HuH-7.5 (cell line): Measurements from ENCODE around the gene PRM1.

ENCODE experiments used
- DNase-seq: peaks from one replicate; pipeline ENCODE4 v3.0.0; 2011; ENCODE audit warnings: low spot score

The PRM1 gene, protein sequence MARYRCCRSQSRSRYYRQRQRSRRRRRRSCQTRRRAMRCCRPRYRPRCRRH

DNA sequence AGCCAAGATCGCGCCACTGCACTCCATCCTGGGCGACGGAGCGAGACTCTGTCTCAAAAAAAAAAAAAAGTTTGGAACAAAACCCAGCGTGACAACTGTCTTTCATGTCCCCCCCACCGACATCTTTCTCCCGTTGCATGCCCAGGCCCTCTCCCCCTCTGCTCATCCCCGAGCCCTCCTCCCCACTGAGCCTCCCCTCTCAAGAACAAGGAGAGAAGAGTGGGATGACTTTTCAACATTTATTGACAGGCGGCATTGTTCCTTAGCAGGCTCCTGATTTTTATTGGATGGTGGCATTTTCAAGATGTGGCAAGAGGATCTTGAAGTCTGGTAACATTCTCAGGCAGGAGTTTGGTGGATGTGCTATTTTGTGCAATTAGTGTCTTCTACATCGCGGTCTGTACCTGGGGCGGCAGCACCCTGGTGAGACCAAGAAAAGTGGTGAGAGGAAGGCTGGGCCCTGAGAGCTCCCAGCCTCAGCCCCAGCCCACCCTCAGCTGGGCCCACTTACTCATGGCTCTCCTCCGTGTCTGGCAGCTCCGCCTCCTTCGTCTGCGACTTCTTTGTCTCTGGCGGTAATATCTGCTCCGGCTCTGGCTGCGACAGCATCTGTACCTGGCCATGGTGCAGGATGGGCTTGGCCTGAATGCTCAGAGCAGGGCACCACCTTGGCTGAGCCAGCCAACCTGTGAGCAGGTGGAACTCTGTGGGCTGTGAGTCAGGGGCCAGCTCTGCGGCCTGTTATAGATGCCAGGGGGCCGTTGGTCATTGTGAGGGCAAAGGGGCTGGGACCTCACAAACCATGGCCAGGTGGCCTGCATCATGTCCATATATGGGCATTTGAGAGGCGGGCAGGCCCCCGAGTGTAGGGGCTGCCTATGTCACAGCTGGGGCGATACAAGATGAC lies at the start of gene PRM1:
TSS of gene PRM1 (minus strand) at position 715 of the 907 bp plus-strand sequence. CDS start at position 623, 92 bp downstream.
- no peak for DNase-seq

DNA sequence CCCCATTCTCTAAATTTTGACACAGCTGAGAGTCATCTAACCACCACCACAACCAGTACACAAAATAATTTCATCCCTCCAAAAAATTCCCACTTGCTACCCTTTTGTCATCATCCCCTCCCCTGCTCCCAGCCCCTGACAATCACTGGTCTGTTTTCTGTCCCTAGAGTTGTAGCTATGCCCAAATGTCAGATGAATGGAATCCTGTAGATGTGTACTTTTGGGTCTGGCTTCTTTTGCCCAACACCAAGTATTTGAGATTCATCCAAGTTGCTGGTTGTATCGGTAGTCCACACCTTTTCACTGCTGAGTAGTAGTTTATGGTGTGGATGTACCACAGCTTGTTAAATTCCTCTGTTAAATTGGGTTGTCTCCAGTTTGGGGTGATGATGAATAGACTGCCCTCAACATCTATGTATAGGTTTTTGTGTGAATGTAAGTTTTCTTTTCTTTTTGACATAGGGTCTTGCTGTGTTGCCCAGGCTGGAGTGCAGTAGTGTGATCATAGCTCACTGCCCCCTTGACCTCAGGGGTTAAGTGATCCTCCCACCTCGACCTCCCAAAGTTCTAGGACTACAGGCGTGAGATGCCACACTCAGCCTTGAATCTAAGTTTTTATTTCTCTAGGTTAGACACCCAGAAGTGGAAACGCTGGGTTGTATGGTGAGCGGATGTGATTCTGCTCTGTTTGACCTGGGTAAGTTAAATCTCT lies 49.6 kb upstream of the PRM1 start:
- DNase-seq, result no peak

DNA sequence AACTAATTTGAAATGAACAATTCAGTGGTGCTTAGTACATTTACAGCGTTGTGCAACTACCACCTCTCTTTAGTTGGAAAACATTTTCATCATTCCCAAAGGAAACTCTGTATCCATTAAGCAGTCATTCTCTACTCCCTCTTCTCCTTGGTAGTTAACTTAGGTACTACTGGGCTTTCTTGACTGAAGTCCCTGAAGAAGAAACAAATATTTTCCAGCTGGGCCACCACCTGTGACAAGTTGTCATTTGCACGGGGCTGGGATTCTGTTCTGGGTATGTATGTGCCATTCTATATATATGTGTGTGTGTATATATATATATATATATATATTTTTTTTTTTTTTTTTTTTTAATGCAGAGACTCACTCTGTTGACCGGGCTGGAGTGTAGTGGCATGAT lies 48.8 kb upstream of the PRM1 start:
- no peak for DNase-seq

DNA sequence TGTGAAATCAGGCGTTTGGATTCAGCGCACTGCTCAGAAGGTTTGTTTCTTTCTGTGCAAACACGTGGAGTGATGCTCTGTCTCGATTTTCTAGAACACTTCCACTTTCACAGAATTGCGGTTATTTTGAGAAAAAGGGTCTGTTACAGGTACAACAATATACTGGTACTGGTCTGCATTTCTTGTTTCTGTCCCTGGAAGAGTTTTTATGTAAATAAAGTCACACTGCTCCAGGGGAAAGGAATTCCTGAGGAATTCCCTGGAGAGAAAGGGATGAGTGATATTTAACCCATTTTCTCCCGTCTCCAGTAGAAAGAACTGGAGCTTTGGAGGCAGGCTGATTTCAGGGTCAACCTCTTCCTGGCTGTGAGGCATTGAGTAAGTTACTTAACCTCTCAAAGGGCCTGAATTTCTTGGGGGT lies 48.0 kb upstream of the PRM1 start:
- DNase-seq, result no peak

DNA sequence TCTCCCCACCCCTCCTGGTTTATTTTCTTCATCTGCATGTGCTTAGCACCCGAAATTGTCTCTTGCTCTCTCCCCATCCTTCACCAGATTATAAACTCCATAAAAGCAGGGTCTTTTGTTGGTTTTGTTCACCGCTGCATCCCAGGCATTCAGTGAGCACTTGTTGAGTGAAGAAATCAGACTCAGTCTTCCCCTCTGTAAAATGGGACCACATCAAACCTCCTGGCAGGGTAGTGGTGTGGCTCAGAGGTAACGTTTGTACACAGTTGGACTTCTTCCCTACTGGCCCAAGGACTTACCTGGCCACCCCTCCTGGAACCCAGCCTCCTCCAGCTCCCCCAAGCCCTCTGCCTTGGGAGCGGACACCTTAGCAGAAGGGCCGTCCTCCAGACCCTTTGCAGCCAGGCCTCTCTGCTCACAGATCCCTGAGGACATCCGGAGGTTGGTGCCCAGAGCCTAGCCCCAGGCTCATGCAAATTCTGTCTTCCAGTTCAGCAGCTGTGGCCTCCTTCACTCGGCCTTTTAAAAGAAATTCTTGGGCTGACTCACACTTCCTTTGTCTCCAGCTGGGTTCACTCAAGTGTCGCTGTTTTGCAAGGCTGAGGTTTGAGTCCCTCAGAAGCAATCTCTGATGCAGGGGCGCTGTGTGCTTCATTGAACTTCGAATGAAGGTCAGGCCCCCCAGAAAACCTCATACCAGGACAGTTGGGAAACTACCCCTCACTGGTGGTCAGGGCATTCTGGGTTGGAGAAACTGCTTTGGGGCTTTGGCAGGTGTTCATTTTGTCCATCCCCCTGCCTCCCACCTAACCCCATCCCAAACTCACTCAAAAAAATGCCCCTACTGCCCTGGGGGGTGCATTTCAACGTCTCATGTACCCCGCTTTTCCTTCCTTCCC lies 47.3 kb upstream of the PRM1 start:
- no peak for DNase-seq

DNA sequence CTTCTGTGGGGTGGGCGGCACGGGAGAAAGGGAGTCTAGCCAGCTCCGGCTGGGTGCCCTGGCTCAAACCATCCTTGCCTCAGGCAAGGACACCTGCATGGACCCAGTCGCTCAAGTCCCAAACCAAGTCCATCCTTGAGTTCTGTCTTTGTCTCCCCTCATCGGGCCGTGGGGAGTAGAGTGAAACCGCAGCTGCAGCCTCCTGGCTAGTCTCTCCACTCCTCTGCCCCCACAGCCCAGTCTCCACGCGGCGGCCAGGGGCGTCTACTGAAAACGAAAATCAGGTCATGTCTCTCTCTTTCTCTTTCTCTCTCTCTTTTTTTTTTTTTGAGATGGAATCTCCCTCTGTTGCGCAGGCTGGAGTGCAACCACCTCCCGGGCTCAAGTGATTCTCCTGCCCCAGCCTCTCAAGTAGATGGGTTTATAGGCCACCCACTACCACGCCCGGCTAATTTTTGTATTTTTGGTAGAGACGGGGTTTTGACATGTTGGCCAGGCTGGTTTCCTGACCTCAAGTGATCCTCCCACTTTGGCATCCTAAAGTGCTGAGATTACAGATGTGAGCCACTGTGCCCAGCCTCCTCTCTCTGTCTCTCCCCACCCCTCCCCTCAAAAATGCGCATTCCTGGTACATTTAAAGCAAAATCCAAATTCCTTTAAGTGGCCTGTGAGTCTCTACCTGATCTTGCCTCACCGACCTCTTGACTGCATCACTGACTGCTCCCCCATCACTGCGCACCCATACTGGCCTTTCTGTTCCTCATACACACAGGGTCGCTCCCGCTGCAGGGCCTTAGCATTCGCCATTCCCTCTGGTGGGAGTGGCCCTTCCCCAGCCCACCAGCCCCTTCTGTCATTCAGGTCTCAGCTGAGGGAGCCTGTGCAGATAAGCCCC lies 46.4 kb upstream of the PRM1 start:
- DNase-seq, result no peak

DNA sequence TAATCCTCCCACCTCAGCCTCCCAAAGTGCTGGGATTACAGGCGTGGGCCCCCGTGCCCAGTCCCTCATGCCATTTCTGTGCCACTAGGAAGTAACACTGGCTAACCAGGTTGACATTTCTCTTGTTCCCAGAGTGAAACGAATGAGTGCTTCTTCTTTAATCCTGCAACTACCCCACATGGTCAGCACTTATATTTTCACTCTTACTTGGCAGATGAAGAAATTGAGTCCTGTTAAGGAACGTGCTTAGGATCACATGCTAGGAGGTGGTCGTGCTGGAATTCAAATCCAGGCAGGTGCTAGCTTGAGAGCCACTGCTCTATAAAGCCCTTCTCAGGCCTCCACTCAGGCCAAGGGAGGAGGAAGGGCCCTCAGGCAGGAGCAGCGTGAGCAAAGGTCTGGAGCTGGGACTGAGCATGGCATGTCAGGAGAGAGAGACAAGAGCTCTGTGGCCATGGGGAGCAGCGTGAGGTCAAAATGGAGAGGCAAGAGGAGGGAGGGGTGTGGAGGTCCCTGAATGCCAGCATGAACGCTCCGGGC lies 45.7 kb upstream of the PRM1 start:
- DNase-seq, result no peak

DNA sequence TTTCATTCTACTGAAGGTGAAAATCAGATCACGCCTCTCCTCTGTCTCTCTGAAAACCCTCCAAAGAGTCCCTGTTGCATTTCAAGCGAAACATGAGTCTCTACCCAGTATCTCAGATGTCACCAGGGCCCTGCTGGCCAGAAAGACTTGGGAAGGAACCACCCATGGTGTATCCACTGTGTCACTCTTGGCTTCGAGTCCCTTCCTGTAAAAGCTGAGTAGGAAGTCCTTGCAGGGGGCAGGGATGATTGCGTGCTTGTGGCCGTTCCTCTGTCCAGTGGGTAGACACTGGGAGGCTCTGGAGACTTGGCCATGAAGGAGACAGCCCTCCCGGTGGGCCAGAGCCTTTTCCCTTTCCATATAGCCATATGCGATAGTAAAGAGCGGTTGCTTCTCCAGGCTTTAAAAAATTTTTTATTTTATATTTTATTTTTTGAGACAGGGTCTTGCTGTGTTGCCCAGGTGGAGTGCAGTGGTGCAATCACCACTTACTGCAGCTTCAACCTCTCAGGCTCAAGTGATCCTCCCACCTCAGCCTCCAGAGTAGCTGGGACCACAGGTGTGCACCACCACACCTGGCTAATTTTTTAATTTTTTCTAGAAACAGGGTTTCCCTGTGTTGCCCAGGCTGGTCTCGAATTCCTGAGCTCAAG lies 45.1 kb upstream of the PRM1 start:
- DNase-seq, result no peak

DNA sequence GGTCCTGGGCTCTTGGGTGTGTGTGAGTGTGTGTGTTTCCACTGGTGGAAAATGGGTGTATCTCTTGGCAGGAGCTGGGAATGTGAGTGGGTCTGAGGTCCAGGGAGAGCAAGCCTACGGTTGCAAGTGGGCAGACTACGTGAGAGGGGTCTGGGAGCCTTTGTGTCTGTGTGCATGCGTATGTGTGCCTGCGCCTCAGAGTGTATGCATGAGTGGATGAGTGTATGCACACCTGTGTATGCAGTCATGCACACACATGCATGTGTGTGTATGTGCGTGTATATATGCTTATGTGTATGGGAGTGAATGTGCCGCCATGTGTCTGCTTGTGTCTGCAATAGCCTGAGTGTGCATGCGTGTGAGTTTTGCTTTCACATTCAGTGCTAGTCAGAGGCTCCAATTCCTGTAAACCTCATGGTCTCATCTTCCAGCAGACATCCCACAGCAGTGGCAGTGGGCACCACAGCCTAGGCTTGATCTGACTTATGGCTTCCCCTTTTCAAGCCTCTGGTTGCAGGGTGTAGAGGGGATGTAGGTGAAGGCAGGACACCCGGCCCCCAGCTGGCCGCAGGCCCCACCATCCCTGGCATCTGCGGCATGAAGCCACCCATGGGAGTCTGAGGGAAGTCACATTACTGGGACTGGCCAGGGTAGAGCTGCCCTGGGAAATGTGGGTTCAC lies 44.4 kb upstream of the PRM1 start:
- DNase-seq, result no peak

DNA sequence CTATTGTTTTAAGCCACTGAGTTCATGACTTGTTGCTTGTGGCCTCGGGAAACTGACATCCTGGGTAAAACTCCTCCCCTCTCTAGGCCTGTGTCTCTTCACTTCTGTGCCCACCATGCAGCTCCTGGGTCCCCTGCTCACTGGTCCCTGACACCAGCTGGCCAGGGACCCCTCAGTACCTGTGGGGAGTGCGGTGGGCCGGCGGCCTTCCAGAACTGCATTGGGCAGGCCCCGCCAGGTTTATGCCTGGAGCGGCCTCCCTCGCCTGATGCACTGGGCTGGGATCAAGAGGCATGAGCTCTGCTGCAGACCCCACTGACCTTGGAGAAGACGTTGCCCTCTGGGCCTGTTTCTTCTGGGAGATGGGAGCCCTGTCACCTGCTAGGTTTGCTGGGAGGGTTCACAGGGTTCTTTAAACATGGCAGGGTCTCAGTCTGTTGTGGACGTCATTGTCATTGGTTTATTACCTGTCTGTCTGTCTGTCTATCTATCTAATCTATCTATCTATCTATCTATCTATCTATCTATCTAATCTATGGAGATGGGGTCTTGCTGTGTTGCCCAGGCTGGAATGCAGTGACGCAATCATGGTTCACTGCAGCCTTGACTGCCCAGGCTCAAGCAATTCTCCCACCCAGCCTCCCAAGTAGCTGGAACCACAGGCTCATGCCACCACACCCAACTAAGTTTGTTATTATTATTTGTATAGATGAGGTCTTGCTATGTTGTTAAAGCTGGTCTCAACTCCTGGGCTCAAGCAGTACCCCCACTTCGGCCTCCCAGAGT lies 42.6 kb upstream of the PRM1 start:
- DNase-seq, result no peak

DNA sequence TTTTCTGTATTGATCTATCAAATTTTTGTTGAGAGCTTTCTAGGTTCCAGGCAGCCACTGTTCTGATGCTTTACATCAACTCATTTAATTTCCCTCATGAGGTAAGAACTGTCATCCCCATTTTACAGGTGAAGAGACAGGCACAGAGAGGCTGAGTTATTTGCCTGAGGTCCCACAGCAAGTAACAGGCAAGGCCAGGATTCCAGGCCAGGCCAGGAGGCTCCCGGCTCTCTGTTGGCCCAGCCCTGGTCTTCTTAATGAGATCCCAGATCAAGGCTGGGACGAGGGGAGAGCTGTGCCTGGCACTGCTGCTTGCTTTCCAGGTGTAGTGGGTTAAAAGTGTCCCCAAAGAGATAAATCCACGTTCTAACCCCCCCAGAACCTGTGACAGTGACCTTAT lies 41.7 kb upstream of the PRM1 start:
- DNase-seq, result no peak

DNA sequence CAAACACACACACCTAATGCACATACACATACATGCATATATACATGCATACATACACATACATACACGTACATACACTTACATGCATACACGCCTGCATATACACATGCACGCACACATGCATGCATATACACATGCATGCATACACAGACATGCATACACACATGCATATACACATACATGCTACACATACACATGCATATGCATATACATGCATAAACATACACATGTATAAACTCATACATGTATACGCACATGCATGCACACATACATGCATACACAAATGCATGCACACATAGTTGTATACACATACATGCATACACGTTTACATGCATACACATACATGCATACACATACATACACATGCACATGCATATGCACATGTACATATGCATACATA lies 40.5 kb upstream of the PRM1 start:
- no peak for DNase-seq

DNA sequence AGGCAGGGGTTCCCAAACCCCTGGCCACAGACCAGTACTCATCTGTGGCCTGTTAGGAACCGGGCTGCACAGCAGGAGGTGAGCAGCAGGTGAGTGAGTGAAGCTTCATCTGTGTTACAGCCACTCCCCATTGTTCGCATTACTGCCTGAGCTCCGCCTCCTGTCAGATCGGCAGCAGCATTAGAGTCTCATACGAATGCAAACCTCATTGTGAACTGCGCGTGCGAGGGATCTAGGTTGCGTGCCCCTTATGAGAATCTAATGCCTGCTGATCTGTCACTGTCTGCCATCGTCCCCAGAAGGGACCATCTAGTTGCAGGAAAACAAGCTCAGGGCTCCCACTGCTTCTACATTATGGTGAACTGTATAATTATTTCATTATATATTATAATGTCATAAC lies 39.0 kb upstream of the PRM1 start:
- DNase-seq, result no peak

DNA sequence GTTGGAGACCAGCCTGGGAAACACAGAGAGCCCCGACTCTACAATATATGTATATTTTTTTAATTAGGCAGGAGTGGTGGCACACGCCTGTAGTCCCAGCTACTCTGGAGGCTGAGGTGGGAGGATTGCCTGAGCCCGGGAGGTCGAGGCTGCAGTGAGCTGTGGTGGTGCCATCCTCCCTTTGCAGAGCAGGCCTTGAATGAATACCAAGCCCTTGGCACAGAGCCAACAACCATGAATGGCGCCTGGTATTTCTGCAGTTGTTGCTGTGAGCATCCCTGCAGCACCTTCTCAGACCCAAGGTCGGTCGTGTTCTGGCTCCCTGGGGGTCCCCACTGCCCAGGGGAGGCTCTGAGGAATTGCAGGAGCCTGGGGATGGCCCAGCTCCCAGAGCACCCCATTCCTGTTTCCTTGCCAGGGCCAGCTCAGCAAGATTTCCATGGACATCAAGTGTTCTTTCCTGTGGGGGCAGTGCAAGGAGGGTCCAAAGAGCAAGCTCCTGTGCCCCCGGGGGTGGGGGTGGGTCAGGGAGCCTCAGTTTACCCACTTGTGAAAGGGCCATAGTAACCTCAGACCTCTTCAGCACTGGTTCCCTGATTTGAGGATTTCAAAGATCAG lies 38.5 kb upstream of the PRM1 start:
- no peak for DNase-seq

DNA sequence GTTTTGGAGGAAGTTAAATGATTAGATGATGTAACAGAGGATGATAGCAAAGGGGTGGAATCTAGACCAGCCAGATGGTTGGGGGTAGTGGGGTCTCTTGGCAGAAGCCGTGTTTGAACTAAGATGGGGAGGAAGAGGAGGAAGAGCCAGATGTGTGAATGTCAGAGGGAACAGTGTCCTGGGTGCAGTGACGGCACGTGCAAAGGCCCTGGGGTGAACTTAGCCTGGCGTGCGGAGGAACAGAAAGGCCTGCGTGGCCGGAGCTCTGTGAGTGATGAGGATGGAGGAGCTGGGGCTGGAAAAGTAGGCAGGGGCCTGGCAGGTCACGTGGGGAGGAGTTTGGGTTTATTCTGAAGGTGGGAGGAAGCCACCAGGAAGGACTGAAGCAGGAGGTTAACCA lies 37.7 kb upstream of the PRM1 start:
- no peak for DNase-seq

DNA sequence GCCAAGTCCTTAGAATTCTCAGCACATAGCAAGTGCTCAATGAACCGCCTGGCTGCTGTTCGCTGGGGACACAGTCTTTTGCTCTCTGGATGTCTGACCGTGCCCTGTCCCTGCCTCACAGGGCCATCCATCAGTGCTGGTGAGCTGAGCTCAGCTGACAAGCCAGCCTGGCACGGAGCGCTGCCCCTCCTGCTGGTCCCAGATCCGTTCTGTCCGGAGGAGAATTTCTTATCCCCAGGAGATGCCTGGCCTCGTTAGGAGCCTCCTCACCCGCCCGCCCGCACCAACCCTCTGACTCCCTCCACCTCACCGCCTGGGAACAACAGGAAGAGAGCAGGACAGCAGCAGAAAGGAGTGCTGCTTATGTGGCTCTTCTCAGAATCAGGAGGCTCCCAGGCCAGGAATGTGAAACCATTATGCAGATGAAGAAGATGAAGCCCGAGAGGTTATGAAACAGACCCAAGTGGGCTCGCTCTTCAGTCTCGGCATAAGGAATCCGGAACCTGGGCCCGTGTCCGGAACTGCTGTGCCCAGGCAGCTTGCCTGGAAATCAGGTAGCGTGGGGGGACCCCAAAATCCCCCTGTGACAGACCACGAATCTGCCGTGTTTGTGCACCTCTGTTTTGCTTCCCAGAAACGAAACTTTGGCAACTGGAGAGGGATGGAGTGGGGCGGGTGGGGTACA lies 35.3 kb upstream of the PRM1 start:
- no peak for DNase-seq

DNA sequence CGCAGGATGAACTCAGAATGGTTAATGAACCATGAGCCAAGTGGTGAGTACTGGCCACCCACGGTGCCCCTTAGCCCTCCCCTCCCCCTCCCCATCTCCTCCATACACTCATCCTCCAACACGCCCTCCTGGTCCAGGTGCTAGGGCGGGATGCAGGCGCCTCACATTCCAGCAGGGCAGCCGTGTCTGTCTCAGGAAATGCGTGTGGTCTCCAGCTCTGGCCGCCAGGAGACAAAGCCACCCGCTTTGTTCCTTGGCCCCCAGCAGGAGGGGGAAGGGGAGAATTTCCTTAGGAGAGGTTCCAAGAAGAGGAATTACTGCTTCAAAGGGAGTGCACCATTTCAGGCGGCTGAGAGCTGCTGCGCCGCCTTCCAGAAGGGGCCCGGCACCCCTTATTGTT lies 34.4 kb upstream of the PRM1 start:
- DNase-seq, result no peak

DNA sequence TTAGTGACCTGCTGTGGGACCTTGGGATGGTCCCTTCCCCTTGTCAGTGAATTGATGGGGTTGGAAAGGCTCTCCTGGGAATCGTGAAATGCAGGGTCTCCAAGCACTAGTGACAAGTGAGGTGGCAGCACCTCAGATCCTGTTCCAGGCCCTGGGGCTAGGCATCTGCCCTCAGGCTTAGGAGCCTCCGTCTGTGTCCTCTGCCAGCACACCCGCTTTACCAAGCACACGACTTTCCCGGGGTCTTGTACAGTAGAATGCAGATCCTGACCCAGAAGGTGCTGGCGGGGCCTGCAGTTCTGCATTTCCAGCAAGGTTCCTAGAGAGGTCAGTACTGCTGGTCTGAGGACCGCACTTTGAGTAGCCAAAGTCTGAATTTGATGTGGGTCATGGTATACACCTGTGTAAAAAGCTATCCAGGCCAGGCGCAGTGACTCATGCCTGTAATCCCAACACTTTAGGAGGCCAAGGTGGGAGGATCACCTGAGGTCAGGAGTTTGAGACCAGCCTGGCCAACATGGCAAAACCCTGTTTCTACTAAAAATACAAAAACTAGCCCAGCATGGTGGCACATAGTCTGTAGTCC lies 33.3 kb upstream of the PRM1 start:
- DNase-seq, result no peak
